GDM1 (cell line): ENCODE data around the gene TCP11.

Source experiments
- DNase-seq: peaks from one replicate; lab custom pipeline; 2025; lab: John Stamatoyannopoulos, UW

The TCP11 gene

DNA sequence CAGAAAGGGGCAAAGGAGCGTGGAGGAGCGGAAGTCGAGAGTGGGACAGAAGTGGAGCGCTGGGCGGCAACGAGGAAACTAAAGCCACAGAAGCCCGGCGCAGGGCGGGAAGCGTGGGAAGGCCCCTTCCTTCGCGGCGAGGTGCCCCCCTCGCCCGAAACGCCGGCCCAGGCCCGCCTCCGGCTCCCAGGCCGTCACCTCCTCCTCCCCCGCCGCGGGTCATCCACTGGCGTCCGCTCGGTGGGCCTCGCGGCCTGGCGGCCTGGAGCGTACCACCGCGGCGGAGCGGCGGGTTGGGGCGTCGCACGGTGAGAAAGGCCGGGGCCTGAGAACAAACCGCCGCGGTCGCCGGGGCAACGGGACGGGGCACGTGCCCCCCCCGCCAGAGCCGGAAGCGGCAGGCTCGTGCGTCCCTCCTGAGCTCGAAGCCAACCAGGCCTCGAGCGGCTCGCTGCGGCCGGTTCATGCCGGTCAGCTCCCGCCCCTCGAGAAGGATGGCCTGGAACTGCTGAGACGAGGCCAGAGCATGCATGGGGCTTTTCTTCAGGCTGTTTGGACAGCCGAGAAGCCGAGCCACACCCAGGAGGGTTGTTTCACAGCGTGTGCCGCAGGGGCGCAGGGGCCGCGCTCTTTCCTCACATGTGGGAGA, at the start of gene TCP11:
Gene TCP11, minus strand, starts transcription at position 333 of the 649 bp plus-strand sequence. CDS start 469 bp downstream, outside the sequence.
- DNase-seq, result no peak

GRCh38 chr6:35190306-35190705, 49.2 kb upstream of the TCP11 start:
- no peak for DNase-seq

DNA sequence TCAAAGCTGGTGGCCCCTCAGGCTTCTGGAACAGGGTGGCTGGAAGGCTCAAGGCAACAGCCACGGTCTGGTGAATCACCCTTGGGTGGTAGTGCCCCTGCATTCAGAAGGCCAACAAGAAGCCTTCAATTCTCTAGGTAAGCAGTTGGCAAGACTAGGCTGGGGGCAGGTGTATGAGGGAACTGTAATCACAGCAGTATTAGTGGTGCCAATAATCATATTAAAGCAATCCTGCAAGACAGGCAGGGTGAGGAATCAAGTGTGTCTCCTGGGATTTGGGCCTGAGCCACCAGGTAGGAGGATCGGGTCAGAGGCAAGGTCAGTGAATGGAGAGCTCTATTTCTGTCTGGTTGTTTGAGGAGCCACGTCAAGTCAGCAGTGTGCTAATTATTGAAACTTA, 47.7 kb upstream of the TCP11 start:
- no peak for DNase-seq

DNA sequence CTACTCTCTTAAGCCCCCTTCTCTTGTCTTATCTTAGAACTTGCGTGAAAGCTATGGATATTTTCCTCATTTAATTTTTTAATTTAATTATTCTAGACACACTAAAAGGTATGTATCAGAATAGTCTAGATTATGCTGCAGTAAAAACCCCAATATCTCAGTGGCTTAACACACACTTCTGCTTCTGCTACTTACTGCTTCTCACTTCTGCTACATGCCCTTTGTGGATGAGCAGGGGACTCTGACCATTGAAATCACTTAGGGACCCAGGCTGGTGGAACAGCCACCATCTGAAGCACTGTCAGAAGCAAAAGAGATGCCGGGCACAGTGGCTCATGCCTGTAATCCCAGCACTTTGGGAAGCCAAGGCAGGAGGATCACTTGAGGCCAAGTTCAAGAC, 45.4 kb upstream of the TCP11 start:
- no peak for DNase-seq

- DNase-seq, result no peak
Observed at GRCh38 chr6:35185971-35186370, 44.8 kb upstream of the TCP11 start.

- no peak for DNase-seq
Observed at GRCh38 chr6:35185302-35185681, 44.2 kb upstream of the TCP11 start.

DNA sequence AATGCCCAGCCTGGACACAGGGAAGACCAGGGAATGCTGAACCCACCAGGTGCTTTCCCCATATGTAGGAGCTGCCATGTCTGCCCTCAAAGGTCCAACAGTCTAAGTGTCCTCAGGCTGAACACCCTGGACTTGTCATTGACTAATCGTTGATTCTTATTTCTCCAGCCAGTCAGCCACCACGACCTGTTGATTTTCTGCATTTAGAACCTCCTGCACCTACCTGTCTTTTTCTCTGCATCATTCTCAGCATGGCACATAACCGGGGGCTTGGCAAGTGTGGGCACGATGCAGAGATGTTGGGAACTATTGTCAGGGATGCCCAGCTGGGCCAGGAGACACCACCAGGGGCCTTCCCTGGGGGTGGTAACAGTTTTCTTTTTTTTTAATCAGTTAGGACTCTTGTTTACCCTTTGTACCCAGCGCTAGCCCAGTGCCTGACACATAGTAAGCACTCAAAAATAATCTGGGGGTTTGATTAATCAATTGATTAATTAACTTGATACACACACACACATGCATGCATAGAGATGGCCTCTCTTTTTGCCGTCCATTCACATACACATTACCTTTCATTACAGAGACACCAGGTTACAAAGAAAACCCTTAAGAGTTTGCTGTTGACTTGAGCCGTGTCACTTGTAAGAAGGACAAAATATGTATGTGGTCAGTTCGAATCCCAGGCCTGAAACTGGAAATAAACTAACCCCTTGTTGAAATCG, 43.6 kb upstream of the TCP11 start:
- DNase-seq, result no peak

DNA sequence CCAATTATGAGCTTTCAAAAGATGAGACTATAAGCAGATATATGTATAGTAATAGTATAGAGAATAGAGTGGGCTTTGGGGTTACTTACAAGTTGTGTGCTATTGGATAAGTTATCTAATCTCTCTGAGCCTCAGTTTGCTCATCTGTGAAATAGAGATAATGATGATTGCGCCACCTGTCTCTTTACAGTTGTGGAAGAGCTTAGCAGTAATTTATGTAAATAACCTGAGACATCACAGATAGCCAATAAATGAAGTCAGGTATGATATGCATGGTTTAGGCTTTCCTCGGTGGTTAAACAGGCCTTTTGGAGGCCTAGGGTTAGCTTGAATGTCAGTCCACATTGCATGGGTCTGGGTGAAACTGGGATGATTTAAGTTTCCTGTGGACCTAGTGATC, 42.8 kb upstream of the TCP11 start:
- DNase-seq, result no peak

DNA sequence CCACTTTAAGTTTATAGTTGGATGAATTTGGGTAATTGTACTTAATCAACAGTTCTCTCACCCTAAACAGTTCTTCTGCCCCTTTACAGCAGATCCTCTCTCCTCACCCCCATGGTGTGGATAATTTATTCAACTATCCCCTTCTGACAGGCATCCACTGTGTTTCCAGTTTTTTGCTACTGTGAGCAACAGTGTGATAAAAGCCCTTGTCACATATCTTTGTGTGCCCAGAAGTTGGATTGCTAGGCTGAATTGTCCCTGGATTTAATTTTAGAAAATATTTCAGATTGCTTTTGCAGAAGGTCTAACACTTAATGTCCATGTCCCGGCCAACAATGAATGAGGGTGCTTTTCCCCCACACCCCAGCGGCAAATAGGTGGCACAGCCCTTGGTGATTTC, 42.1 kb upstream of the TCP11 start:
- no peak for DNase-seq

DNA sequence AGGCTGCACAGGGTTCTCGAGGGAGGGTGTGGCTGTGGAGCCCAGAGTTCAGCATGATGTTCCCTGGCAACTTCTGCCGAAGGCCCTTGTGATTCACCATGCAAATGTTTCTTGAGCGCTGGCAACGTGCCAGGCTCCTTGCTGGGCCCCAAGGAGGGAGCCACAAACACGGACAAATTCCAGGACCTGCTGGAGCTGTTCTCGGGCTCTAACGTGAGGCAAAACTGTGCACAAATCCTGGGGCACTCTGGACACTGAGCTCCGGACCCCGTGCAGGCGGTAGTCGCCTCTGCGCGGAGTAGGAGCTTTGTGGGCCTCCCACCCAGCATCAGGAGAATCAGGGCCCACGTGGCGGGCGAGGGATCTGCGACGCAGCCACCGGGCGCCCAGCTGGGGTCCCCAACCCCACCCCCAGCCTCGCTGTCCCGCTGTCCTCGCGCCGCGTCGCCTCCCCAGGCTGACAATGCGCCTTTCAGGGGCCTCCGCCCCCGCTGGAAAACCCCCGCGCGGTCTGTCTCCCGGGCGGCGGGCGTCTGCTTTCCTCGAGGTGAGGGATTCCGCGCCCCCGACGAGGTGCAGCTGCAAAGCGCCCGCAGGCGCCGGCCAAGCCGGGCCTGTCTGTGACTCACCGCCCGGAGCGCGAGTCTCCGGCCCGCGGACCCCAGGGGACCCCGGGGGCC, 40.9 kb upstream of the TCP11 start:
- DNase-seq, result no peak

DNA sequence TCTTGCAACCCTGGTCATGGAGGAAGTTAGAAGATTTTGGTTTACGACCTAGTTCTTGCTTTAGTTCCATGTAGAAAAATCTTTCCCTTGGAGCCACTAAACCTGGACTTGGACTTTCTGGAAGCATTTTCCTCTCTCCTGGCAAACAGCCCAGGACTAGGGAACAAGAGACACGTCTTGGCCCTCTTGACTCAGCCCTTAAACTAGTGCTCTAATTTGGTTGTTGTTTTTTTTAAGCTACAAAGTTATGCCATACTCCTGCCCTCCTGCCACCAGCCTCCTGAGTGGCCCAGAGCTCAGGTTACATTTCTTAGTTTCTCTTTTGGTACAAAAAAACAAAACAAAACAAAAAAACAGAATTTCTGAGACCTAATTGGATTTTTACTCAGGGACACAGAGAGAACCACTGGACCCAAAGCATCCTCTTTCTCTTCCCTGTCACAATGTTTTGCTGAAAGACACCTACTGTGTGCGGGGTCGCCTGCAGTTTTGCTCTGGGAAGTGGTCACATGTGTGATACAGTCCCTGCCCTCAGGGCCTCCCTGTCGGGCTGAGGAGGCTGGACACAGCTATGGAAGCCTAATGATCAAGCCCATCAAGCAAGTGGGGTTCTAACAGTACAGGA, 40.3 kb upstream of the TCP11 start:
- DNase-seq, result no peak

DNA sequence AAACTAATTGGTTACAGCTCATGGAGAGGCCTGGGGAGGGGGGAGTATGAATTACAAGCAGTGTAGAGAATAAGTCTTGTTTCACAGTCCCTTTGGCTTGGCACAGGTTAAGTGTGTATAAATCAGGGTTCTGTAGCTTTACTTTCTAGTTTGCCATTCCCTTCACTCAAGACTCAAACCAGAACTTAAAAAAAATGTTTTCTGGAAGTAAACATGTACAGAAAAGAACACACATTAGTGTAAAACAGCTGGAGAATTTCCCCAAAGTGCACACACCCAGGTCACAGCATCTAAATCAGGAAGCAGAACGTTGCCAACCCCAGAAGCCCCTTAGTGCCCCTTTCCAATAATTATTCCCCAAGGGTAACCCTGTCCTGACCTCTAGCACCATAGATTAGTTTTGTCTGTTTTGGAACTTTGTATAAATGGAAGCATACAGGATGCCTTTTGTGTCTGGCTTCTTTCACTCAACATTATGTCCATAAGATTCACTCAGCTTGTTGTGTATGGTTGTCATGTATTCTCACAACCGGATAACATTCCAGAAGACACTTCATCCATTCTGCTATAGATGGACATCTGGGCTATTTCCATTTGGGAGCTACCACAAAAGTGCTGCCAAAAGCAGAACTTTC, 38.9 kb upstream of the TCP11 start:
- DNase-seq, result no peak

- DNase-seq, result no peak
Observed at GRCh38 chr6:35178932-35179832, 38.0 kb upstream of the TCP11 start.

- DNase-seq, result no peak
Observed at GRCh38 chr6:35178012-35178411, 36.9 kb upstream of the TCP11 start.

DNA sequence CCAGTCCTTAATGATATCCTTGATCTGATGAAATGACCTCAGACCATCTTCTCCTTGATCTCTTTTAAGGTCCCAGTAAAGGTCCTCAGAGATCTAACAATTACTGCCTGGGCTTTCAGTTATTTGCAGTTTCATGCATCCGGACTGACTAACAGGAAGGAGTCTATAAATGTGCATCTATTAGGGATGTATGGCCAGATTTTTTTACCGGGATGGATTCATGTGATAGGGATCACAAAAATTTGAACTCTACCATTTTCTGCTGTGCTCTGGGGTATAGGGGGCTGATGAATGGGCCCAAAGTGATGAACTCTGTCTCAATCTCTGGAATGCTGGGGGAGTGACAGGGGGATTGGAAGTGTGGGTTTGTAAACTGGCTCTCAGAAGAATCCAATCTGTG, 36.5 kb upstream of the TCP11 start:
- DNase-seq, result no peak

DNA sequence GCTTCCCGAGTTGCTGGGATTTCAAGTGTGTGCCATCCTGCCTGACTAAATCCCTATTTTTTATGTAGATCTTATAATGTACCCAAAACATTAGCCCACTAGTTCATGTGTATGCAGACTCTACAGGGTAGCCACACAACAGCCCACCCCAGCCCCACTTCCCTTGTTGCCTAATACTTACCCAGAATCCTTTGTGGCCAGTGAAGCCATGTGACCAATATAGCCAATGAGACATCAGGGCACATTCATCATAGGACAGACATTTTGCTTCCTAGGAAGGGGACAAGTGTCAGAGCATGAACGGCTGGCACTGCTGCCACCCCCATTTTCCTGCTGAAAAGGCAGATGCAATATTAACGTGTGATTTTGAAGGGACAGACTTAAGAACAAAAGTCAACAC, 36.0 kb upstream of the TCP11 start:
- DNase-seq, result no peak

GRCh38 chr6:35176301-35177024, 35.3 kb upstream of the TCP11 start:
- no peak for DNase-seq

DNA sequence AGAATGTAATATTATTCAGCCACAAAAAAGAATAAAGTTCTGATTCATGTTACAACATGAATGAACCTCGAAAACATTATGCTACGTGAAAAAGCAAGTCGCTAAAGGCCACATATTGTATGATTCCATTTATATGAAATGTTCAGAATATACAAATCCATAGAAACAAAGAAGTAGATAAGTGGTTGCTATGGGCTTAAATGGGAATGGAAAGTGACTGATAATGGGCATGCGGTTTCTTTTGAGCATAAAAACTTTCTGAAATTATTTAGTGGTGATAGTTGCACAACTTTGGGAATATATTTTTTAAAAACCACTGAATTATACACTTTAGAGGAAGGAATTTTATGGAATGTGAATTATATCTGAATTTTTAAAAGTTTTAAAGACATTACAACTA, 33.4 kb upstream of the TCP11 start:
- no peak for DNase-seq

GRCh38 chr6:35174088-35174434, 32.9 kb upstream of the TCP11 start:
- DNase-seq, result no peak

DNA sequence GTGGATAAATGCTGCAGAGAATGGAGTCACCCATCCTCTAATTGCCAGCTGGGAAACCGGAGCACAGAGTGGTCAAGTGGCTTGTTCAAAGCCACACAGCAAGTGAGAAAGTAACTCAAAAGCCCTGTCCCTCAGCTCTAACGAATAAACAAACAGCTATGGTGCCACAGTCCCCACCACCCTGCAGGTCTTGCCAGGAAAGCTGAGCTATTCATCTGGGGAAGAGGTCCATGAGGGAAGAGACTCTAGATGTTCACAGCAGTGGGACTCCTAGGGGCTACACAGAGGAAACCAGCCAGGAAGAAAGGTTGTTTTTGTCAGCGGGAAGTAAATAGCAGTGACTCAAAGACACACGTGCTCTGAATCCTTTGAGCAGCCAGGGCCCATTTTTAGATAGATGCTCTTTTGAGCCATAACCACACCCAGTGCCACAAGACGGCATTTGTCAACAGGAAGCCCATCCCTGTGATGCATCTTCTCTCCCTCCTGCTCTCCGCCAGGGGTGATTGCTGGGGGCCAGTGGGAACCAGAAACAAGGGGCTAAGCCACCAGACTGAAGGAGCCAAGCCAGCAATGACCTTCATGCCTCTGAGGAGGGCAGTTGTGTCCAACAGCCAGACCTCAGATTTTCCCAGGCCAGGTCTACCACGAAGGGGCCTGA, 32.4 kb upstream of the TCP11 start:
- DNase-seq, result no peak
